Mesodermal cell (in vitro differentiated cells): Measurements from ENCODE around the gene FCGR3B.
A peak's percentile ranks its signal among the peaks of the same experiment; 100 is the strongest.
"Not testable (repeated sequence)": the region's sequence is repeated elsewhere in the genome, so short reads cannot be mapped to it uniquely, and the experiment has no call there.

Source experiments
- H3K27ac ChIP-seq: 2 replicates; pipeline ENCODE4 v1.7.0; 2013; ENCODE audit warnings: mild to moderate bottlenecking, low read depth, low read length, moderate library complexity; ENCODE audit not compliant: severe bottlenecking
- H3K36me3 ChIP-seq: 2 replicates; pipeline ENCODE4 v1.7.1; 2013; ENCODE audit warnings: mild to moderate bottlenecking, low read length, moderate library complexity; ENCODE audit not compliant: control insufficient read depth, insufficient read depth
- H3K4me1 ChIP-seq: one replicate; pipeline ENCODE4 v1.7.1; 2013; ENCODE audit warnings: mild to moderate bottlenecking, low read length; ENCODE audit not compliant: insufficient read depth, control insufficient read depth, poor library complexity, severe bottlenecking
- H3K4me3 ChIP-seq: 2 replicates; pipeline ENCODE4 v1.7.0; 2013; ENCODE audit warnings: low read length, control low read depth, mild to moderate bottlenecking; ENCODE audit not compliant: insufficient read depth, poor library complexity, severe bottlenecking; ENCODE audit errors: extremely low read depth
- H3K9me3 ChIP-seq: 2 replicates; pipeline ENCODE4 v1.7.1; 2013; ENCODE audit warnings: mild to moderate bottlenecking, low read length, moderate library complexity; ENCODE audit not compliant: control insufficient read depth
- WGBS, 2 experiments: methylation state at CpG; one replicate each; pipeline ENCODE4 v1.1.5; 2013; ENCODE audit warnings: missing lambda C conversion rate in 2 of 2; ENCODE audit not compliant: insufficient coverage in 2 of 2; 5-methylcytosine and 5-hydroxymethylcytosine counted together

The FCGR3B gene

GRCh38 chr1:161638251-161638993 is 7.4 kb upstream of the FCGR3B start:
- not testable (repeated sequence) for H3K27ac ChIP-seq, H3K4me1 ChIP-seq, H3K4me3 ChIP-seq, H3K36me3 ChIP-seq, H3K9me3 ChIP-seq
- WGBS, 2 experiments, result no CpG with 5 or more reads among the region's 6 CpGs

- not testable (repeated sequence) for H3K4me1 ChIP-seq
These were observed 6.0 kb upstream of the FCGR3B start for GRCh38 chr1:161636976-161637375.

GRCh38 chr1:161636189-161636782 is 5.3 kb upstream of the FCGR3B start:
- not testable (repeated sequence) for H3K9me3 ChIP-seq, H3K27ac ChIP-seq, H3K4me3 ChIP-seq, H3K36me3 ChIP-seq, H3K4me1 ChIP-seq
- WGBS, 2 experiments, result no CpG with 5 or more reads among the region's 1 CpG

More at GRCh38 chr1:161636976-161637375, 6.0 kb upstream of the FCGR3B start:
- not testable (repeated sequence) for H3K9me3 ChIP-seq, H3K36me3 ChIP-seq, H3K27ac ChIP-seq, H3K4me3 ChIP-seq
- WGBS, 2 experiments, result 88 to 100% methylated on average over 1 to 2 of the region's 3 CpGs

GRCh38 chr1:161634993-161635392 is 4.0 kb upstream of the FCGR3B start:
- no CpG with 5 or more reads among the region's 2 CpGs for WGBS, 2 experiments
- H3K4me3 ChIP-seq, H3K27ac ChIP-seq, H3K9me3 ChIP-seq, H3K36me3 ChIP-seq, H3K4me1 ChIP-seq: not testable (repeated sequence)

DNA sequence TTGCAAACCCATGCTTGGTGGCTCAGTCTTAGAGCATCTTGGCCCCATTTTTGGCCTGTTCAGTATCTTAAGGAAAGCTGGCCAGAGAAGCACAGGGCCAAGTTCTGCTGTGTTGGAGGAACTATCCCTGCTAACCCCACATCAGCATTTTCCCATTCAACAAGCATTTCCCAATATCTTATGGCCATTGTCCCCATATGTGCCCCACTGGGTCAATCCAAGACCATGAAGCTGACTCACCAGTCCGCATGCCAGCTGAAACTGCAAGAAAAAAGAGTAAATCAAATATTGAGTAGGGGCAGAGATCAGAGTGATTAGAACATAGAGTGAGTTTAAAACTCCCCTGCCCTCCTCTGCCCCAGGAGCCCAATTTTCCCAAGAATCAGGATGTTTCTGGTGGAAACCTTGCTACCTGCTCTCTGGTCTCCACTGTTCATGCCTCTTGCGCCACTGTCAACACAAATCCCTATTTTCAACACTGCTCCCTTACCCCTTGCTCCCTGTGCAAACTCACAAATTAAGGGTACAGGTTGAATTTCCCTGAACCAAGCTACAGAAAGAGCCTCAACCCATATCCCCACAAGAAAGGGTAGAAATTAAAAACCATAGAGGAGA is 741 bp downstream of the FCGR3B start:
- H3K27ac ChIP-seq, H3K9me3 ChIP-seq, H3K4me3 ChIP-seq, H3K4me1 ChIP-seq, H3K36me3 ChIP-seq: not testable (repeated sequence)
- WGBS, 2 experiments, result 100% methylated on average over 1 of the region's 2 CpGs; no CpG with 5 or more reads in 1 of the 2 experiments

DNA sequence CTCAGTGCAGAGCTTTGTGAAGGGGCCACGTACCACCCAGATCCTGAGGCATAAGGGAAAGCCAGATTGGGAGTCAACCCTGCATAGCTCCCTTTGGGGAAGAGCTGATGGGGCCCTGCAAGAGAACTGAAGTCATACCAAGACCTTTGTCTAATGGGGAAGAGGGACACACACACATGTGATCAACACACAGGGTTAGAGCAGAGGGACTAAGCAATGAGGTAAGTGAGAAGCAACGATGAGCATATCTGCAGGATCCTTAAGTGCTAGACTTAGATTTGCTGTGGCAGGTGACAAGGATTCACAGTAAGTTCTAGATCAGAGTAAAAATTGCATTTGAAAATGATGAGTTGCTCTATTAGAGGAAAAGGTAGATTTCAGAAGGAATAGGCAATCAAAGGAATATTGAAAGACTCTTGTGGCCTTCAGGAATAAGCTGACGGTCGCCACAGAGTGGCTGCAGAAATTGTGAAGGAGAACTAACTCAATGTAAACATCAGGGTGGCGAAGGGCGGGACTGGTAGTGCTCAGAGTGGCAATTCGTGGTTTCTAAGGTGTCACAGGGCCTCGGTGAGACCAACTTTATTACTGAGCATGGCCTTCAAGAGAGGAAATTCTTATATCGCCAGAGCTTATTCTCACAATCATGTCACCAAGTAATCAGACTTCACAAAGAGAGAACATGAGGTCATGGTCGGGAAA is 4.4 kb downstream of the FCGR3B start:
- not testable (repeated sequence) for H3K36me3 ChIP-seq, H3K9me3 ChIP-seq, H3K4me1 ChIP-seq, H3K4me3 ChIP-seq, H3K27ac ChIP-seq
- 91 to 96% methylated on average over 3 to 6 of the region's 10 CpGs for WGBS, 2 experiments

- H3K27ac ChIP-seq, H3K36me3 ChIP-seq, H3K9me3 ChIP-seq, H3K4me3 ChIP-seq, H3K4me1 ChIP-seq: not testable (repeated sequence)
- no CpG with 5 or more reads among the region's 1 CpG for WGBS, 2 experiments
These were observed 6.4 kb downstream of the FCGR3B start for GRCh38 chr1:161624605-161625004.

DNA sequence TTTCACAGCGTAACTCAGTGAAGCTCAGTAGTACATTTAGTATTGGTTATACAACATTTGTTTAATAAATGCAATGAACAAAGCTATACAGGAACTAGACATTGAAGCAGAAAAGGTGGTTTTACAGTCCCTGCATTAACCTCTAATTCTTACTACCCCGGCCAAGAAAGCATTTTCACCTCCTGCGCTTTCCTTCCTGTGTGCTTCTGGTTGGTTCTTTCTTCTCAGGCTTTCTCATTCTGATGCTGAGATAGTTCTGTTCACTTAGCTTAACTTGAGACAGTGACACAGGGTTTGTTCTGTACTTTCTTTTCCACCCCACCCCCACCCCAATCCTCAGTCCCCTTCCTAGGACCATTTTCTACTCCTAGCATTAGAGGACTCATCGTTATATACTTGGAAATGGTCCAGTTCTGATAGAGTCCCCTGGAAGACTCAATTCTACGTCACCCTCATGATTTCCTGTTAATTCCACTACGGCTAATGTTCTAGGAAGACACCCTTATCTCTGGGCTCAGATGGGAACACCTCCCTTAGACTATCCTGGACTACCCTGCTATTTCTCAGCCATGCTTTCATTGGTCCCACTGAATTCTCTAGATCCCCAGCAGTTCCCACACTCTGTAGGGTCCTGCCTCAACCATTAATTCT is 7.5 kb downstream of the FCGR3B start:
- not testable (repeated sequence) for H3K27ac ChIP-seq, H3K36me3 ChIP-seq, H3K9me3 ChIP-seq, H3K4me3 ChIP-seq, H3K4me1 ChIP-seq
- WGBS, 2 experiments, result no CpG with 5 or more reads among the region's 6 CpGs

GRCh38 chr1:161622054-161622453 is 8.9 kb downstream of the FCGR3B start:
- WGBS, 2 experiments, result 78 to 86% methylated on average over 7 of the region's 8 CpGs
- peak overlapping the region; percentile 46 for H3K4me3 ChIP-seq
- not testable (repeated sequence) for H3K9me3 ChIP-seq, H3K36me3 ChIP-seq, H3K27ac ChIP-seq, H3K4me1 ChIP-seq

- not testable (repeated sequence) for H3K36me3 ChIP-seq, H3K4me1 ChIP-seq, H3K27ac ChIP-seq, H3K9me3 ChIP-seq
- H3K4me3 ChIP-seq, result peak overlapping the region; percentile 46
- WGBS, 2 experiments, result 1 to 2% methylated on average over 29 to 36 of the region's 41 CpGs
These were observed 9.6 kb downstream of the FCGR3B start for GRCh38 chr1:161621181-161622000.
